GM12878 (cell line): ENCODE data around the gene CLUH. TPM values are rescaled to one million over a fixed set of nuclear protein-coding genes. Genes with fewer than 3 reads are reported as not detected.

ENCODE experiments used
- ATF2 ChIP-seq: IDR thresholded peaks from 2 replicates; pipeline ENCODE4 v1.6.1; 2012; ENCODE audit warnings: low read length, inconsistent platforms
- BACH1 ChIP-seq: fragments of 450-650 bp; IDR thresholded peaks from 2 replicates; pipeline ENCODE4 v1.6.1; 2017; ENCODE audit warnings: mild to moderate bottlenecking, borderline replicate concordance
- FOXM1 ChIP-seq: IDR thresholded peaks from 2 replicates; pipeline ENCODE4 v1.6.1; 2012; ENCODE audit warnings: low read depth, mild to moderate bottlenecking, inconsistent platforms, low read length, moderate library complexity
- GATAD2B ChIP-seq: fragments of 450-650 bp; conservative IDR thresholded peaks from 2 replicates; pipeline ENCODE4 v1.6.1; 2017; ENCODE audit warnings: low read depth, mild to moderate bottlenecking, moderate library complexity
- RELB ChIP-seq: fragments of 450-650 bp; IDR thresholded peaks from 2 replicates; pipeline ENCODE4 v1.6.1; 2017; ENCODE audit warnings: low read depth, mild to moderate bottlenecking, moderate library complexity
- SRF ChIP-seq, 2 experiments: IDR thresholded peaks; 2 replicates each; pipeline ENCODE4 v1.6.1; 2011; ENCODE audit warnings: low read depth in 2 of 2, low read length in 2 of 2, mild to moderate bottlenecking in 1 of 2, moderate library complexity in 1 of 2
- STAT3 ChIP-seq: IDR thresholded peaks from 2 replicates; pipeline ENCODE4 v1.6.1; 2011; ENCODE audit warnings: low read depth, low read length, improper control_type of control experiment
- TAF1 ChIP-seq: IDR thresholded peaks from 2 replicates; pipeline ENCODE4 v1.6.1; 2011; ENCODE audit warnings: mild to moderate bottlenecking, low read depth, low read length, borderline replicate concordance
- ZNF622 ChIP-seq: fragments of 450-650 bp; IDR thresholded peaks from 2 replicates; pipeline ENCODE4 v1.6.1; 2017; ENCODE audit warnings: mild to moderate bottlenecking, inconsistent platforms
- polyA plus RNA-seq, 11 experiments: library from polyadenylated mRNA; depleted of rRNA in 4 of 11; unstranded in 6 of 11; stranded (reverse) in 5 of 11; fragments of >200 nt; fragmentation: Nextera tagmentation in 4 of 11; fragmentation: Illumina TruSeq in 1 of 11; extraction: Ambion mirVana in 4 of 11; extraction: Trizol in 1 of 11; gene quantifications; 1 replicate in 1 of 11; 2 replicates in 10 of 11; pipeline versions ENCODE4 v1.2.1 to v1.2.3, GENCODE V29; 2011 to 2016; ENCODE audit warnings: inconsistent platforms in 2 of 11, missing spikeins in 2 of 11, low read depth in 1 of 11
- total RNA-seq, 4 experiments: library from RNA; depleted of rRNA in 3 of 4; stranded (reverse); fragments of >200 nt in 3 of 4; fragmentation: Illumina TruSeq in 1 of 4; extraction: Trizol in 1 of 4; gene quantifications; 2 replicates each; pipeline versions ENCODE4 v1.2.1 to v1.2.3, GENCODE V29; 2013 to 2021
- TF ChIP-seq, protein P1 (sequence below): fragments of 450-650 bp; IDR thresholded peaks from 2 replicates; pipeline ENCODE4 v1.6.1; 2018; ENCODE audit warnings: borderline replicate concordance, mild to moderate bottlenecking; ENCODE audit not compliant: partially characterized antibody

The CLUH gene
- total and polyA plus RNA-seq, 10 of the 15 experiments (the other 5 are each of a cell fraction or from before 2014, with no cell fraction given), result 0.11 to 147 (median 60.2) TPM

GRCh38 chr17:2710071-2710802, 1.3 kb downstream of the CLUH start (continued):
- TF ChIP-seq ATF2, result no peak
- TF ChIP-seq ZNF622, result no peak
- TF ChIP-seq FOXM1, result no peak
- no peak for TF ChIP-seq GATAD2B
- TF ChIP-seq RELB, result no peak
- TF ChIP-seq TAF1, result no peak
- TF ChIP-seq BACH1, result no peak
- no peak for TF ChIP-seq STAT3
- TF ChIP-seq SRF (IDR thresholded peaks at IDR 0.05; ENCODE audit: low read depth in 2 of 2, low read length in 2 of 2), result no peak
- TF ChIP-seq, protein P1, sequence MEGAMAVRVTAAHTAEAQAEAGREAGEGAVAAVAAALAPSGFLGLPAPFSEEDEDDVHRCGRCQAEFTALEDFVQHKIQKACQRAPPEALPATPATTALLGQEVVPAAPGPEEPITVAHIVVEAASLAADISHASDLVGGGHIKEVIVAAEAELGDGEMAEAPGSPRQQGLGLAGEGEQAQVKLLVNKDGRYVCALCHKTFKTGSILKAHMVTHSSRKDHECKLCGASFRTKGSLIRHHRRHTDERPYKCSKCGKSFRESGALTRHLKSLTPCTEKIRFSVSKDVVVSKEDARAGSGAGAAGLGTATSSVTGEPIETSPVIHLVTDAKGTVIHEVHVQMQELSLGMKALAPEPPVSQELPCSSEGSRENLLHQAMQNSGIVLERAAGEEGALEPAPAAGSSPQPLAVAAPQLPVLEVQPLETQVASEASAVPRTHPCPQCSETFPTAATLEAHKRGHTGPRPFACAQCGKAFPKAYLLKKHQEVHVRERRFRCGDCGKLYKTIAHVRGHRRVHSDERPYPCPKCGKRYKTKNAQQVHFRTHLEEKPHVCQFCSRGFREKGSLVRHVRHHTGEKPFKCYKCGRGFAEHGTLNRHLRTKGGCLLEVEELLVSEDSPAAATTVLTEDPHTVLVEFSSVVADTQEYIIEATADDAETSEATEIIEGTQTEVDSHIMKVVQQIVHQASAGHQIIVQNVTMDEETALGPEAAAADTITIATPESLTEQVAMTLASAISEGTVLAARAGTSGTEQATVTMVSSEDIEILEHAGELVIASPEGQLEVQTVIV, result no peak
